CD4-positive, alpha-beta T cell treated with Interleukin-15 for 1 hour (primary cell): ENCODE results near the gene MAPT.
A peak's percentile ranks its signal among the peaks of the same experiment; 100 is the strongest.
"Not testable (repeated sequence)": the region's sequence is repeated elsewhere in the genome, so short reads cannot be mapped to it uniquely, and the experiment has no call there.

Experiments
- DNase-seq: peaks from one replicate; pipeline ENCODE4 v3.0.0-alpha.2; 2020

Gene MAPT

DNA sequence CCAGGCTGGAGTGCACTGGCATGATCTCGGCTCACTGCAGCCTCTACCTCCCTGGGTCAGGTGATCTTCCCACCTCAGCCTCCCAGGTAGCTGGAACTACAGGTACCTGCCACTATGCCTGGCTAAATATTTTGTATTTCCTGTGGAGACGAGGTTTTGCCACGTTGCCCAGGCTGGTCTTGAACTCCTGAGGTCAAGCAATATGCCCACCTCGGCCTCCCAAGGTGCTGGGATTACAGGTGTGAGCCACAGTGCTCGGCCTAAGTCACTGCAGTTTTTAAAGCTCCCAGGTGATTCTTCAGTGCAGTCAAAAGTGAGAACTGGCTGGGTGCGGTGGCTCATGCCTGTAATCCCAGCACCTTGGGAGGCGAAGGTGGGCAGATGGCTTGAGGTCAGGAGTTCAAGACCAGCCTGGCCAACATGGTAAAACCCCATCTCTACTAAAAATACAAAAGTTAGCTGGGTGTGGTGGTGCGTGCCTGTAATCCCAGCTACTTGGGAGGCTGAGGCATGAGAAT lies 125.1 kb downstream of the MAPT start:
- not testable (repeated sequence) for DNase-seq

DNA sequence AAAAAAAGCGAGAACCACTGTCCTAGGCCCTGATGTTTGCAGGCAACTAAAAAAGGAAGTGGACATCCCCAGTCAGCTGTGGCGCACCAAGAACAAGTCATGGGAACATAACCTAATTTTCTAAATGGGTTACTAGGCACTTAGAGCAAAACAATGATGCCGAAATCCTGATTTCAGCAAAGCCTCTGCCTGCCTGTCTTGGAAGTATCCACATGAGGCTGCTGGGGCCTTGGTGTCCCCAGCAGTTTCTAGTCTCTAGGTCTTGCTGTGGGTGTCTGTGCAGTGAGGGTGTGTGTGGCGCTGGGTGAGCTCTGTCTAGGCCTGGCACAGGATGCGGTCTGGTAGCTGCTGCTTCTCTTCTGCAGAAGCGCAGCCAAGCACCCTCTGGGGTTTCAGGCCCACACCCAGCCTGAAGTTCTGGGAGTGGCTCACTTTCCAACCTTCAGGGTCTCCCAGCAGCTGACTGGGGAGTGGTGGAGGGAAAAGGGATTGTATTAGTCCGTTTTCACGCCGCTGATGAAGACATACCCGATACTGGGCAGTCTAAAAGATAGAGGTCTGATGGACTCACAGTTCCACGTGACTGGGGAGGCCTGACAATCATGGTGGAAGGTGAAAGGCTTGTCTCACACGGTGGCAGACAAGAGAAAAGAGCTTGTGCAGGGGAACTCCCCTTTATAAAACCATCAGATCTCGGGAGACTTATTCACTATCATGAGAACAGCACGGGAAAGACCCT lies 125.8 kb downstream of the MAPT start:
- DNase-seq, result peak; percentile 78

DNA sequence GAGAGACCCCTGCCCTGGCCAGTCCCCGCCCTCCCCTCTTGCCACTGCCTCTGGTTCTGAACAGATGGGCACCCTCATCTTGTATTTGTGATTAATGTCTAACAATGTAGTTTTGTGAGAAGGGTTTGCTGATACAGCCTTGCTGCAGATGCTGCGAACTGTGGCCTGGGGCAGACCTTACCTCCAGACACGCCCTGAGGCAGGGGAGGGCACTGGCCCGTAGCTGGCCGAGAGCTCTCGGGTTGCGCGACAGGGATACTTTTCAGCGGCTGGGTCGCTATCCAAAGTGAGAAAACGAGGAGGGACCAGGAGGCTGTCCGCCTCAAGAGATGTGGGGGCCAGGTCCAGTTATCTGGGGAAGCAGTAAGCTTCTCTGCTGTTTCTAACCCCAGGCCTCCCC lies 126.6 kb downstream of the MAPT start:
- no peak for DNase-seq

DNA sequence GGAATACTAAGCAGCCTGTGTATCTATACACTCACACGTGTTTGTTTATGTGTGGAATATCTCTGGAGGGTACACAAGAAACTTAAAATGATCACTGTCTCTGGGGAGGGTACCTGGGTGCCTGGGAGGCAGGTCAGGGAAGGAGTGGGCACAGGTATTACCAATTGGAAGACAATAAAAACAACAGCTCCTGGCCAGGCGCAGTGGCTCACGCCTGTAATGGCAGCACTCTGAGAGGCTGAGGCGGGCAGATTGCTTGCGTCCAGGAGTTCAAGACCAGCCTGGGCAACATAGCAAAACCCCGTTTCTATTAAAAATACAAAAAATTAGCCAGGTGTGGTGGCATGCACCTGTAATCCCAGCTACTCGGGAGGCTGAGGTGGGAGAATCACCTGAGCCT lies 129.0 kb downstream of the MAPT start:
- DNase-seq, result not testable (repeated sequence)

DNA sequence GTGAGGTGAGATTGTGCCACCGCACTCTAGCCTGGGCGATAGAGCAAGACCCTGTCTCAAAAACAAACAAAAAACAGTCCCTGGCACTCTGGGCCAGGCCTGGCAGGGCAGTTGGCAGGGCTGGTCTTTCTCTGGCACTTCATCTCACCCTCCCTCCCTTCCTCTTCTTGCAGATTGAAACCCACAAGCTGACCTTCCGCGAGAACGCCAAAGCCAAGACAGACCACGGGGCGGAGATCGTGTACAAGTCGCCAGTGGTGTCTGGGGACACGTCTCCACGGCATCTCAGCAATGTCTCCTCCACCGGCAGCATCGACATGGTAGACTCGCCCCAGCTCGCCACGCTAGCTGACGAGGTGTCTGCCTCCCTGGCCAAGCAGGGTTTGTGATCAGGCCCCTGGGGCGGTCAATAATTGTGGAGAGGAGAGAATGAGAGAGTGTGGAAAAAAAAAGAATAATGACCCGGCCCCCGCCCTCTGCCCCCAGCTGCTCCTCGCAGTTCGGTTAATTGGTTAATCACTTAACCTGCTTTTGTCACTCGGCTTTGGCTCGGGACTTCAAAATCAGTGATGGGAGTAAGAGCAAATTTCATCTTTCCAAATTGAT lies 129.5 kb downstream of the MAPT start:
- DNase-seq, result no peak

DNA sequence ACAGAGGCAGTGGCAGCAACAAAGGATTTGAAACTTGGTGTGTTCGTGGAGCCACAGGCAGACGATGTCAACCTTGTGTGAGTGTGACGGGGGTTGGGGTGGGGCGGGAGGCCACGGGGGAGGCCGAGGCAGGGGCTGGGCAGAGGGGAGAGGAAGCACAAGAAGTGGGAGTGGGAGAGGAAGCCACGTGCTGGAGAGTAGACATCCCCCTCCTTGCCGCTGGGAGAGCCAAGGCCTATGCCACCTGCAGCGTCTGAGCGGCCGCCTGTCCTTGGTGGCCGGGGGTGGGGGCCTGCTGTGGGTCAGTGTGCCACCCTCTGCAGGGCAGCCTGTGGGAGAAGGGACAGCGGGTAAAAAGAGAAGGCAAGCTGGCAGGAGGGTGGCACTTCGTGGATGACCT lies 130.2 kb downstream of the MAPT start:
- DNase-seq, result no peak

DNA sequence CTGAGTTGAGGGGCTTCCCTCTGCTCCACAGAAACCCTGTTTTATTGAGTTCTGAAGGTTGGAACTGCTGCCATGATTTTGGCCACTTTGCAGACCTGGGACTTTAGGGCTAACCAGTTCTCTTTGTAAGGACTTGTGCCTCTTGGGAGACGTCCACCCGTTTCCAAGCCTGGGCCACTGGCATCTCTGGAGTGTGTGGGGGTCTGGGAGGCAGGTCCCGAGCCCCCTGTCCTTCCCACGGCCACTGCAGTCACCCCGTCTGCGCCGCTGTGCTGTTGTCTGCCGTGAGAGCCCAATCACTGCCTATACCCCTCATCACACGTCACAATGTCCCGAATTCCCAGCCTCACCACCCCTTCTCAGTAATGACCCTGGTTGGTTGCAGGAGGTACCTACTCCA lies 130.7 kb downstream of the MAPT start:
- DNase-seq, result no peak

DNA sequence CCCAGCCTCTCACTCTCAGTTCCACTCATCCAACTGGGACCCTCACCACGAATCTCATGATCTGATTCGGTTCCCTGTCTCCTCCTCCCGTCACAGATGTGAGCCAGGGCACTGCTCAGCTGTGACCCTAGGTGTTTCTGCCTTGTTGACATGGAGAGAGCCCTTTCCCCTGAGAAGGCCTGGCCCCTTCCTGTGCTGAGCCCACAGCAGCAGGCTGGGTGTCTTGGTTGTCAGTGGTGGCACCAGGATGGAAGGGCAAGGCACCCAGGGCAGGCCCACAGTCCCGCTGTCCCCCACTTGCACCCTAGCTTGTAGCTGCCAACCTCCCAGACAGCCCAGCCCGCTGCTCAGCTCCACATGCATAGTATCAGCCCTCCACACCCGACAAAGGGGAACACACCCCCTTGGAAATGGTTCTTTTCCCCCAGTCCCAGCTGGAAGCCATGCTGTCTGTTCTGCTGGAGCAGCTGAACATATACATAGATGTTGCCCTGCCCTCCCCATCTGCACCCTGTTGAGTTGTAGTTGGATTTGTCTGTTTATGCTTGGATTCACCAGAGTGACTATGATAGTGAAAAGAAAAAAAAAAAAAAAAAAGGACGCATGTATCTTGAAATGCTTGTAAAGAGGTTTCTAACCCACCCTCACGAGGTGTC lies 131.3 kb downstream of the MAPT start:
- DNase-seq, result no peak

DNA sequence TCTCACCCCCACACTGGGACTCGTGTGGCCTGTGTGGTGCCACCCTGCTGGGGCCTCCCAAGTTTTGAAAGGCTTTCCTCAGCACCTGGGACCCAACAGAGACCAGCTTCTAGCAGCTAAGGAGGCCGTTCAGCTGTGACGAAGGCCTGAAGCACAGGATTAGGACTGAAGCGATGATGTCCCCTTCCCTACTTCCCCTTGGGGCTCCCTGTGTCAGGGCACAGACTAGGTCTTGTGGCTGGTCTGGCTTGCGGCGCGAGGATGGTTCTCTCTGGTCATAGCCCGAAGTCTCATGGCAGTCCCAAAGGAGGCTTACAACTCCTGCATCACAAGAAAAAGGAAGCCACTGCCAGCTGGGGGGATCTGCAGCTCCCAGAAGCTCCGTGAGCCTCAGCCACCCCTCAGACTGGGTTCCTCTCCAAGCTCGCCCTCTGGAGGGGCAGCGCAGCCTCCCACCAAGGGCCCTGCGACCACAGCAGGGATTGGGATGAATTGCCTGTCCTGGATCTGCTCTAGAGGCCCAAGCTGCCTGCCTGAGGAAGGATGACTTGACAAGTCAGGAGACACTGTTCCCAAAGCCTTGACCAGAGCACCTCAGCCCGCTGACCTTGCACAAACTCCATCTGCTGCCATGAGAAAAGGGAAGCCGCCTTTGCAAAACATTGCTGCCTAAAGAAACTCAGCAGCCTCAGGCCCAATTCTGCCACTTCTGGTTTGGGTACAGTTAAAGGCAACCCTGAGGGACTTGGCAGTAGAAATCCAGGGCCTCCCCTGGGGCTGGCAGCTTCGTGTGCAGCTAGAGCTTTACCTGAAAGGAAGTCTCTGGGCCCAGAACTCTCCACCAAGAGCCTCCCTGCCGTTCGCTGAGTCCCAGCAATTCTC lies 132.1 kb downstream of the MAPT start:
- no peak for DNase-seq

DNA sequence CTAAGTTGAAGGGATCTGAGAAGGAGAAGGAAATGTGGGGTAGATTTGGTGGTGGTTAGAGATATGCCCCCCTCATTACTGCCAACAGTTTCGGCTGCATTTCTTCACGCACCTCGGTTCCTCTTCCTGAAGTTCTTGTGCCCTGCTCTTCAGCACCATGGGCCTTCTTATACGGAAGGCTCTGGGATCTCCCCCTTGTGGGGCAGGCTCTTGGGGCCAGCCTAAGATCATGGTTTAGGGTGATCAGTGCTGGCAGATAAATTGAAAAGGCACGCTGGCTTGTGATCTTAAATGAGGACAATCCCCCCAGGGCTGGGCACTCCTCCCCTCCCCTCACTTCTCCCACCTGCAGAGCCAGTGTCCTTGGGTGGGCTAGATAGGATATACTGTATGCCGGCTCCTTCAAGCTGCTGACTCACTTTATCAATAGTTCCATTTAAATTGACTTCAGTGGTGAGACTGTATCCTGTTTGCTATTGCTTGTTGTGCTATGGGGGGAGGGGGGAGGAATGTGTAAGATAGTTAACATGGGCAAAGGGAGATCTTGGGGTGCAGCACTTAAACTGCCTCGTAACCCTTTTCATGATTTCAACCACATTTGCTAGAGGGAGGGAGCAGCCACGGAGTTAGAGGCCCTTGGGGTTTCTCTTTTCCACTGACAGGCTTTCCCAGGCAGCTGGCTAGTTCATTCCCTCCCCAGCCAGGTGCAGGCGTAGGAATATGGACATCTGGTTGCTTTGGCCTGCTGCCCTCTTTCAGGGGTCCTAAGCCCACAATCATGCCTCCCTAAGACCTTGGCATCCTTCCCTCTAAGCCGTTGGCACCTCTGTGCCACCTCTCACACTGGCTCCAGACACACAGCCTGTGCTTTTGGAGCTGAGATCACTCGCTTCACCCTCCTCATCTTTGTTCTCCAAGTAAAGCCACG lies 133.0 kb downstream of the MAPT start:
- no peak for DNase-seq

DNA sequence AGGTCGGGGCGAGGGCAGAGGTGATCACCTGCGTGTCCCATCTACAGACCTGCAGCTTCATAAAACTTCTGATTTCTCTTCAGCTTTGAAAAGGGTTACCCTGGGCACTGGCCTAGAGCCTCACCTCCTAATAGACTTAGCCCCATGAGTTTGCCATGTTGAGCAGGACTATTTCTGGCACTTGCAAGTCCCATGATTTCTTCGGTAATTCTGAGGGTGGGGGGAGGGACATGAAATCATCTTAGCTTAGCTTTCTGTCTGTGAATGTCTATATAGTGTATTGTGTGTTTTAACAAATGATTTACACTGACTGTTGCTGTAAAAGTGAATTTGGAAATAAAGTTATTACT lies 133.6 kb downstream of the MAPT start:
- DNase-seq, result no peak

DNA sequence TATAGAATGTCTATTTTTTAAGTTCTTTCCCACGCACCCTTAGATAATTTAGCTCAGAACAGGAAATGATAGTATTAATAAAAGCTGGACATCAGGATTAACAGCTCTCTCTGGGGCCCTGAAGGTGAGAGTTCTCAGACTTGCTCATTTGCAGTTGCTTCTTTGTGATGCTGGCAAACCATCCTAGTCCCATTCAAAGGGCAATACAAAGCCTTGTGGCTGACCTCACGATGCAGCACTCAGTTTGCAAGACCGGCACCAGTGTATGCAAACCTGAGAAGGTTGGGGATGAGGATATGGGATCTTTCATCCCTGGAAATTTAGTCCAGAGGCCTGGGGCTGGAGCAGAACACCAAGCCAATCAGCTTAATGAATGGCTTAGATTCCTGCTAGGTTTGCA lies 134.0 kb downstream of the MAPT start:
- DNase-seq, result no peak

DNA sequence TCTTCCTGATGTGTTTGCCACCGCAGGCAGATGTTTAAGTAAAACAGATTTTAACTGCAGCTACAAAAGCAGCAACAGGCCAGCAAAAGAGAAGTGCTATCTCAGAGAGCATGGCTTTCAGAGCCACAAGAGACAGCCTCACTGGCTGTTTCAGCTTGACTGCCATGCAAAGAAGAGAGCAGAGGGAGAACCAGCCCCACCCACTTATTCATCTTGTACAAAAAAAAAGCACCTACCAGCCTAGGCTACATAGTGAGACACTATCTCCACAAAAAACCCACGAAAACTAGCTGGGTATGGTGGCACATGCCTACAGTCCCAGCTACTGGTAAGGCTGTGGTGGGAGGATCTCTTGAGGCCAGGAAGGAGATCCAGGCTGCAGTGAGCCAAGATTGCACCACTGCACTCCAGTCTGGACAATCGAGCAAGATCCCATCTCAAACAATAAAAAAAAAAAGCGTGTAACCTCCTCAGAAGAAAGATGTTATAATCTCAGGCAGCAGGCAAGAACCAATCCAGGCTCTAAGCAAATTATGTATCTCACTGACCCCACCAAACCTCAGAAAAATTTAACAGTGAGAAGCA lies 134.7 kb downstream of the MAPT start:
- DNase-seq, result no peak

DNA sequence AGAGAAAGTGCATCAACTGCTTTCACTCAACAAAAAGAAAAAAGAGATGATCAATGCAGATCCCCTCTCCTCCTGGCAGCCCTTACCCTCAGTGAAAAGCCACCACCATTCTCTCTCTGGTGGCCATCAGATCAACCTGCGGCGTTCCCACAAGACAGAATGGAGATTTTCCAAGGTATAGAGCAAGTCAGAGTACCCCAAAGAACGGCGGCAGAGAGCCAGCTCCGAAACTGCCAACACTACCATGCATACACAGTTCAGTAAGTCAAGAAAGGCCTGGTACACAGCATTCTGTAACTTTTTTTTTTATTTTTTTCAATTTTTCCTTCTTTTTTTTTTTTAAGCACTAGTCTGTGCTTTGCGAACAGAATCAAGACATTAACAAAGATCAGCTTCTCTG lies 135.3 kb downstream of the MAPT start:
- DNase-seq, result no peak

DNA sequence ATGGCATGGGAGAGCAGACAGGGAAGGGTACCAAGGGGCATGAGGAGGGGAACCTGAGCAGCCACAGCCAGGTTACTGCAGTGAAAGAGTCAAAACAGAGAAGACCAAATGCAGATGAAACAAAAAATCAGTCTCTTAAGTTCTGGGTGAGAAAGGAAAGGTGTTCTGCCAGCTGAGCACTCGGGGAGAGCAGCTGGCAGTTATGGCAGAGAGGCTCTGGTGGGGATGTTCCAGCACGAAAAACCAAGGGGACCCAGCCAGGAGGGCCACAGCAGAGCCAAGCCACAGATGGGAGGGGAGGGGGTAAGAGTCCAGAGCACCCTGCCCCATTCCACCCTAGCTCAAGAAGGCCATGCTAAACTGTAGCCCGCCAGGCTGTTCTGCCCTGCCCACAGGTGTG lies 136.4 kb downstream of the MAPT start:
- no peak for DNase-seq

DNA sequence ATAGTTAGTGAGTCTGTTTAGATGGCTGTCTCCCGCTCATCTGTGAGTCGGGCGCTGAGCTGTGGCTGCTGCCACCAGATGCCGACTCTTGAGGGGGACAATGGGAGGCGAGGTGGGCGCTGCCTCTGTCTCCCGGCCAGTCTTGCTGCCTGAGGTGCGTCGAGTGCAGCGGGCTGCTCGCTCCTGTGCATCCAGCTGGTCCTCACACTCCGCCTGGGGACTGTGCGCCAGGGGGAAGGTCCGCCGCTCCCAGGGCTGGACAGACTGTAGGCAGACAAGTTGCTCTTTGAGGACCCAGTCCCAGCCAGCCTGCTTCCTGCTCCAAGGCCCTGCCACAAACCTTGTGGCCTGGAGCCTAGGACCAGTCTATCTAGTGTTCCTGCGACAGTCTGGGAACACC lies 137.1 kb downstream of the MAPT start:
- DNase-seq, result no peak

DNA sequence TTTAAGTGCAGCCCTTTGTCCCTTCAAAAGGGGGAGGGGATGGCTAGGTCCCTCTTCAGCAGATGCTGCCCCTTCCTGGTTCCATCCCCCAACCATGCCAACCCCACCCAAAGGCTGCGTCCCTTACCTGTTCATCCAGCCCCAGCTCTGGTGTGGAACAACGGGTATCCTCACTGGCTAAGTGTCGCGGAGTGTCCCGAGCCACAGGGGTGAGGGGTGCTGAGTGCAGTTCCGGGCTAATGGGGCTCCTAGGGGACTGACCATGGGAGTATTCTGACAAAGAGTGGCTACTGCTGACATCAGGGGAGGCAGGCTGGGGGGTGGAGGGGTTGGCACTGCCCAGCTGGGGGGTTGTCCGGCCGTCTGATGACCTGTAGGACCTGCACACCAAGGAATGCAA lies 137.6 kb downstream of the MAPT start:
- no peak for DNase-seq

DNA sequence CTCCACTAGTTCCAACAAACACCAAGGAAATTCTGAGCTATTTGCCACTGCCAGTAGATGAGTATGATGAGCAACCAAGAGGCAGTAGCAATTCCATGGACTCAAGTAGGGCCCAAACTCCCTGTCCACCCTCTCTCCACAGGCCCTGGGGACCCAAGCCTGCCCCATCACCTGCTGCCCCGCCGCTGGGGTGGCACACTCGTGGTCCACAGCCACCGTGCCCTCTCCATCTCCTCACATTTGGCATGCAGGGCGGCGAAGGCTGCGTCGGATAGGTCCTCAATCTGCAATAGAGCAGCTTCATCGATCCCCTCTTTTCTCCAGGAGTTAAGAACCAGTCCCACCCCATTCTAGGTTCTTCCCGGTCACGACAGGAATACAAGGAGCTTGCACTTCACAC lies 138.6 kb downstream of the MAPT start:
- DNase-seq, result no peak

DNA sequence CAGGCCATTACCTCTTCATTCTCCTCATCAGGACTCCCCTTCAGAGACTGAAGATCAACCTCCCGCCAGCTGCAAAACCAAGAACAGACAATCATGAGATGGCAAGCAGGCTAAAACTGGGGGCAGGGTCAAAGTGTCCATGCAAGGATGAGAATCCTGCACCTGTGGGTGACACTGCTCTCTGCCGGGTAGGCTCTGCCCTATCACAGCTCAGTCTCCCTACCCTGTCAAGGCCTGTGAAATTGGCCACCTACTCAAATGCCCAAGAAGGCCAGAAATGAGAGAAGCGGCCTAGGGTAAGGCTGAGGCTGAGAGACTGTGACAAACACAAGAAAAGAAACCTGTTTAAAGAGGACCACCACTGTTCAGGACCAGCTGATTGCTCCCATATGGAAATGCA lies 139.0 kb downstream of the MAPT start:
- DNase-seq, result no peak

DNA sequence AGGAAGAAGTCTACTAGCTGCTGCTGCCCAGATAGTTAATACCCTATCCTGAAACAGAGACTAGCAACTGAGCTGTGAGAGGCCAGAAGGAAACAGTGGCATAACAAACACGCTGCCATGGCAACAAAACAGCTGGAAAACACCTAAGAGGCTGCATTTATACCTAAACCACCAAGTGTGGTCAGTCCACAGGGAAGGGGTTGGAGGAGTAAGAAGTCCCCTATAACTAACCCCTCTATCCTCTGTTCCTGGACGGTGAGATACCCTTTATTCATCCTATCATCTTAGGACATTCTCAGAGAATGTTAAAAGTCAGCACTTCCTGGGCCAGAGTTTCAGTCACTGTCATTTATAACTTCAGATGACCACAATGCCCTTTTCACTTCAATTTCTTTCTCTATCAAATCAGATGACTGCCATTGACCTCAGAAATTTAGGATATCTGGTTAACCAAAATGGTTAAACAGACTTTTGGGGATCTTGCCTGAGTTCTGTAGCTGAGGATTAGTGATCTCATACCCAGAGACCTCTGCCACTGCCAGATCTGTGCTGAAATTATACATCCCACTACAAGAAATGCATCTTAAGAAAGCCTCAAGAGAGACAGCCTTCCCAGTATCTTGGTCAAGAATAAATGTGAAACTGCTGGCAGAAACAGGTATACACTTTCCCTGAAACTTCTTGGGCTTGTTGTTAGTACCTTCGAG lies 140.9 kb downstream of the MAPT start:
- DNase-seq, result peak; percentile 34

DNA sequence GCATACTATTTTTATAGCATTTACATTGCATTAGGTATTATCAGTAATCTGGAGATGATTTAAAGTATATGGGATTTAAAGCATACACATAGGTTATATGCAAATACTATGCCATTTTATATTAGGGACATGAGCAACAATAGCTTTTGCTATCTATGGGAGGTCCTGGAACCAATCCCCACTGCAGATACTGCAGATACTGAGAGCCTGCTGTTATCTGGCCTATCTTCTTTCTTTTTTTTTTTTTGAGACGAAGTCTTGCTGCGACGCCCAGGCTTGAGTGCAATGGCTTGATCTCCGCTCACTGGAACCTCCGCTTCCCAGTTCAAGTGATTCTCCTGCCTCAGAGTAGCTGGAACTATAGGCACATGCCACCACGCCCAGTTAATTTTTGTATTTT lies 142.1 kb downstream of the MAPT start:
- DNase-seq, result no peak
